Sciatic nerve (tissue), 2 donors: ENCODE data around the gene RPIA. TPM values are rescaled to one million over a fixed set of nuclear protein-coding genes. Genes with fewer than 3 reads are reported as not detected.
"Not testable (repeated sequence)": the region's sequence is repeated elsewhere in the genome, so short reads cannot be mapped to it uniquely, and the experiment has no call there.

Source experiments
- ATAC-seq: fragments of 200-7000 bp; cut with Tn5 transposase; one replicate; pipeline ENCODE4 v1.9.1; 2020; ENCODE audit warnings: mild to moderate bottlenecking, moderate library complexity
- DNase-seq: peaks from one replicate; pipeline ENCODE4 v3.0.0-alpha.2; 2020; ENCODE audit warnings: low spot score
- intact Hi-C: fragments of 100-400 bp; cut with DNase I; formaldehyde crosslinking; loops from one replicate; pipeline ENCODE4 v1.14.2; 2022
- total RNA-seq: library from RNA; stranded (reverse); fragmentation: NEBNext Ultra II Directional; extraction: Animal tissue kit (Norgen Biotek cat#: 25700); gene quantifications from one replicate; pipeline ENCODE4 v1.2.1, GENCODE V29; 2021
- donor health status: DM: no; HTN: no; CAD: no.
- donor health status: DM: no; HTN: no; CAD: no.

Gene RPIA
- total RNA-seq, 1 donor from 2014 or later = 12.3 TPM

DNA sequence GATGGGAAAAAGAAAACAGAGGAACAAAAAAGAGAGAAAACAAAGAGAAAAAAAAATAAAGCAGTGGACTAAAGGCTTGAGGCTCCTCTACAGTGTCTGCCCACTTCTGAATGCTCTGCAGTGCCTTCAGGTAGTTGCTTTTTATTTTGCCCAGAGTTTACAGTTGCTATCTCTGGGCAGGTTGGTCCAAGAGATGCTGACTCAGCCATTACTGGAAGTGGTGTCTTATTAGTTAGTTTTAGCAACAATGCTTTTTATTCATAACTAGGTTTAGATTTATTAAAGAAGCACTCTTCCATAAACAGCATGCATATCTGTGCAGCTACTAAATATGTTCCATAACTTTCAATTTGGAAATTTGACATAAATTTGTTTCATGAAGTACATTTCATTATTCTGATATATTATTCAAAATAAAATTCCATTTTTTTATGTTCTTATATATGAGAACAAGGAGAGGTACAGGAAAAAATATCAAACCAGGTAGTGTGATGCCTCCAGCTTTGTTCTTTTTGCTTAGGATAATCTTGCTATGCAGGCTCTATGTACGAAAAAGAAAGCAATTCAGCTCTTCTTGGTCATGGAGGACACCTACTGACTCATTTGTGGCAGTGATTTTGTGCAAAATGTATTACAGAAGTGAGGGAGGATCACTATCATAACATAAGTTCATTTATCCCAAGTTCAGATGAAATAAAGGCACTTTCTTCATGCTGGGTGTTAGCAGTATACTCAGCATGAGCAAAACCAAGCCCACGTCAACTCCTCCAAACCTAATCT, 69.5 kb downstream of the RPIA start:
- intact Hi-C loops = no loop called here
- ATAC-seq (no peak), DNase-seq (no peak)

DNA sequence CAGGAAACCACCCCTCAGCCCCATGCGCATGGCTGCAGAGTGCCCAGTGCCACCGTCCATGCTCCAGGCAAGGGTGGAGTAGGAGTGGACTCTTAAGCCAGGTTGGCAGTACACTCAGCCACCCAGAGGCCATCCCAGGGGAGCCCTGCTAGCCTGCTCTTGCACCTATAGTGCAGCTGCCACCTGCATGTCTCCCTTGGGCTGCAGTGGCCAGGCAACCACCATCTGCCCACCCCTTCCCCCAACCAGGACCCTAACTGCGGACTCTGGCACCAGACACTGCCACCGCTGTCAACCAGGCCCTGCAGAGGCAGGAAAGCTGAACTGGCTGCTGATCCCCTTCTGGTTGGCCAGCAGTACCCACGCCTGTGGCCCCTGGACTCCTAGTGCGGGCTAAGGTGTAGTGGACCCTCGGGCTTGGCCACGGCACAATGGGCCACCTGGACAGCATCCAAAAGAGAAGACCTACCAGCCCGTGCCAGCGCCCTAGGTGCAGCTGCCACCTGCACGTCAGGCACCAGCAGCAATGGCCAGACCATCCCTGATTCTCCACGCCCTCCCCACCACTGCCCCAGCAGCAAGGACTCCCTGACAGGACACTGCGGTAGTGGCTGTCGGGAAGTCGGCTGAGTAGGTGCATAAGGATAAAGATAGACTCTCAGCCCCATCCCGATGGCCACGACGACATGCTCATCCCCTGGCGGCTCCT, 72.8 kb downstream of the RPIA start:
- intact Hi-C loops = no loop called here
- no peak for ATAC-seq
- DNase-seq = no peak

DNA sequence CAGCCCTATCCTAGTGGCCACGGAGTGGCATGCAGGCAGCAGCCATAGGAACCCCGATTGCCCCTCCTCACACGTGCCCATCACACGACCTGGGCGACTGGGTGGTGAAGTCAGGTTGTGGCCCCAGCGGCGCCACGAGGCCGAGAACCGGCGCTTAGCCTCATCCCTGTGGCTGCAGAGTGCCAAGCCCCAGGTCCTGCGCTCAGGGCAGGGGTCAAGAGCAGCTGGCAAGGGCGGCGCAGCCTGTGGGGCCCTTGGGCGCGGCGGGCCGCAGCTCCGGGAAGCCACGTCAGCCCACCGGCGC, 73.3 kb downstream of the RPIA start:
- intact Hi-C loops = no loop called here
- ATAC-seq = no peak

DNA sequence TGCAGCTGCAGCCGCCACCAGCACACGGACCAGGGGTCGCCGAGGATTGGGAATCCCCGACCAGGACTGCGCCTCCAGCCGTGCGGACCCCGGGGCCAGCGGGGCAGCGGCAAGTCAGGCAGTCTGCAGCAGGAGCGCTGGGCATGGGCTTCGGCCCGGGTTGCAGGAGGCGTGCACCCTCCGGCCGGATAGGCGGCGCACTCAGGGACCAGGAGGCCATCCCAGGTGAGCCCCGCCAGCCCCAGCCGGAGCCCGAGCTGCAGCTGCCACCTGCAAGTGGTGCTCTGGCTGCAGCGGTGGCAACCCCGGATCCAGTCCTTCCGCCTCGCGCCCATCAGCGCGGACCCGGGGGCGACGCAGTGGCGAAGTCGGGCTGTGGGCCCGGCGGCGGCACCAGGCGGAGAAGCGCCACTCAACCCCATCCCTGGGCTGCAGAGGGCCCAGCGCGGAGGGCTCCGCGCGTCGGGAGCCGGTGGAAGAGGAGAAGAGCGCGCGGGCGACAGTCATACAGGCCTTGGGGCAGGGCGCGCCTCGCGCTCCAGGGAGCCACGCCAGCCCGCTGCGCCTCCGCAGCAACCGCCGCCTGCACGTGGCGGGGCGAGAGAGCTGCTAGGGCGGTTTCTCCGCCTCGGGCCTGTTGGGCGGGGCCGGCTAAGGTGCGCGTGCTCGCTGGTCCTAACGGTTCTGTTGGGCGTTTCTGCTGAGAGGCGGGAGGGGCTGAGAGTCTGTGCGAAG, 73.8 kb downstream of the RPIA start:
- intact Hi-C loops = no loop called here
- ATAC-seq (no peak), DNase-seq (no peak)

More for the DNA sequence above, 73.3 kb downstream of the RPIA start:
- no peak for DNase-seq

DNA sequence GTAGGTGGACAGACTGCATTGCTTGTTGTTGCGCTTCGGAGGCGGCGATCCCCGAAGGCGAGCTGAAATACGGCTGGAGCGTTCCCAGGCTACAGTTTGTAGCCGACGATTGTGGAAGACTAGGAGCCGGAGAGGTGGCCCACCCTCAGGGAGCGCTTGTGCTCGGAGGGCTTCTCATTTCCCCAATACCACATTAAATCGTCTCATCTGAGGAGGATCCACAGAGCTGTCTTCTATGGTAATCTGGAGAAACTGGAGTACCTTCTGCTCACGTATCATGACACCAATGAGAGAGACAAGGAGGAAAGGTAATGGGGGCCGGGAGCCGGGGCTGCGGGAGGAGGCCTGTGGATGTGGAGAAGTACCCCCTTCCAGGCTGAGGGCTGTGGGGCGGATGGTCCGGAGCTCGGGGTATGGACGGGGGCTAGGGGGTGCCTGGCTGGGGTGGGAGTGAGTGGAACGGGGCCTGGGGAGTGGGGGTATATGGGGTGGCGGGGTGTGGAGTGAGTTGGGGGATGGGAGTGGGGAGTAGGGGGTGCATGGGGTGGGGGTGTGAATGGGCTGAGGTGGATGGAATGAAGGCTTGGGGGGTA, 74.5 kb downstream of the RPIA start:
- DNase-seq, intact Hi-C loops, ATAC-seq: not testable (repeated sequence)

DNA sequence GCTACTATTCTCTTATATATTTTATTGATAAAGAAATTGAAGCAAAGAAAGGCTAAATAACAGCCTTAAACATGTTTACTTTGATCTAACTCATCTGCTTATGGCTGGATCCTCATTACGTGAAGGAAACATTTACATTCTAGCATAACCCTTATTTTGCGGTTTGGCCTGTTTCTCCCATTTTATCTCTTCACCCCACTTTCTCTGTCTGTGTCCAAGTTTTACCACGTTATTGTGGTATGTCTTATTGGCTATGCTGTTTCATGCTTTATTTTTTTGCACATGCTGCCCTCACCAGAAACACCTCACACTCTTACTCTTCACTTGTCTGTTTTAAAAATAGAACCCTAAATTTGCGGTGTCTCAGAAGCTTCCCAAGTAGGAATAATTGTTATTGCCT, 78.5 kb downstream of the RPIA start:
- ATAC-seq (no peak), DNase-seq (no peak)
- intact Hi-C loops = no loop called here

DNA sequence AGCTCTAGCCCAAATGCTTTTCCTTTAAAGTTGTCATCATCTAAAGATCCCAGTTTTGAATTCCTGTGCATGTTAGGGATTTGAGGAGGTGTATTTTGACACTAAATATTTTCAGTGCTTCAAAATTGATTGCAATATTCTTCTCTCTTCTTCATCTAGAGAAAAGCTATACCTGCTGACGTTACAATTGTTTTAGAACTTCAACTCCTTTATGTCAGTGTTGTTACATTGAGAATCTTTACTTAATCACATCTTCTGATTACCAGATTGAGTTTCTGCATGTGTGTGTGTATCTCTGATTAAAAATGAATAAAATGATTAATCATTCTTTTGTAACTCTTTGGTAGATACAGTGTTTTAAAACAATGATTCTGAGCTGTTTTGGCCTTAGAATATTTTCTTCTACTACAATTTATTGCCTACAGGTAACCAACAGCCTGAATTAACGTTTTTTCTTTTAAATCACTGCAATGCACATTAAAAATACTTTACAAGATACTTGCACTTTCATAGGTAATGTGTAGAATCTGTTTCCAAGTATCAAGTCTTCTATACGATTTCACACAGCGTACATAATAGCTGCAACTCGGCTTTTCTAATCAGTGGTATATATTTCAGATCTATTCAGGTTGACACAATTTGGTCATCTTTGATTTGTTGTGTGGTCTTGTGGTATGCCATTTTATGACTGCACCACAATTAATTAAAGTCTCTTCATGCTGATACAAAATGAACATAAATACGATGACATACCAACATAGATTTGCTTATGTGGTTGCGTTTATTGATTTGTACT, 82.0 kb downstream of the RPIA start:
- peak; percentile 30 for ATAC-seq
- intact Hi-C loops, DNase-seq: not testable (repeated sequence)

DNA sequence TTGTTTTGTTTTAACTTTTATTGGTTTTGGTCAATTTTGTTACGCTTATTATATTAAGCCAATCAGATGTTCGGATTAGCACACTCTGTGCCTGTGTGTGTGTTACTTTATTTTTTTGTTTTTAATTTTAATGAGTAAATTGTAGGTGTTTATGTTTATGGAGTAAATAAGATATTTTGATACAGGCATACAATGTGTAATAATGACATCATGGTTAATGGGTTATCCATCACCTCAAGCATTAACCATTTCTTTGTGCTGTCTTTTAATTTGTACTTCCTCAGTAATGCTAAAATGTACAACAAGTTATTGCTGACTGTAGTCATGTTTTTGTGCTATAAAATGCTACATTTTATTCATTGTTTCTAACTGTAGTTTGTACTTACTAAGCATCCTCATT, 97.7 kb downstream of the RPIA start:
- intact Hi-C loops, ATAC-seq, DNase-seq: not testable (repeated sequence)

DNA sequence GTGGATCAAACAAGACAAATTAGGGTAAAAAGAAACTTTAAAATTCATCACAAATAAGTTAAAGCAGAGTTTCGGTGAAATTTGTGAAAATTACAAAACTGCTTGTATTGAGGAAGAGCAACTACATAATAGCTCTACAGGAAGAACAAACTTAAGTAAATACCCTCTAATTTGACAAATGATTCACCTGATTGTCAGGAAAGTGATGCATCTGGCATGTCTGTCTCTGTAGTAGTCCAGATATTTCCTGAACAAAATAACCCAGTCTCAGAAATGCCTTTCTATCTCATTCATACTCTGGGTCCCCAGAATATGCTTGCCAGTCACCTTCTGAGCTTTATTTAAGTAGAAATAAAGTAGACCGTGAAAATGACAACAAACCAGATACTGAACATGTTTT, 104.5 kb downstream of the RPIA start:
- intact Hi-C loops, ATAC-seq, DNase-seq: not testable (repeated sequence)

DNA sequence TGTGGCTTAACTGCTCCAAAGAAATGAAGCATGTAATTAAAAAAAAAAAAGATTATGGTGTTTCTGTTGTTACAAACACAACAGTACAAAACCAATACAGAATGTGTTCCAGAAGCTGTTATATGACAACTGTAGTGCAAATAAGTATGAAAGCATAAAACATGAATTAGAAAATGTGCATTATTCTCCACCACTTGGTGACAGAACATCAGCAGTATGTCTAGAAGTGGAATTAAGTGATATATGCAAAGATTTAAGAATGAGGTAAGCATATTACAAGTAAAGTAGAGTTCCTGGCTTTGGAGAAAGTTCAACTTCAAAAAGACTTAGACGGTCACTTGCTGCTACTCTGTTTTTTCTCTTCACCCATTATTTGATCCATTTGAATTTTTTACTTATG, 105.0 kb downstream of the RPIA start:
- ATAC-seq, intact Hi-C loops, DNase-seq: not testable (repeated sequence)

DNA sequence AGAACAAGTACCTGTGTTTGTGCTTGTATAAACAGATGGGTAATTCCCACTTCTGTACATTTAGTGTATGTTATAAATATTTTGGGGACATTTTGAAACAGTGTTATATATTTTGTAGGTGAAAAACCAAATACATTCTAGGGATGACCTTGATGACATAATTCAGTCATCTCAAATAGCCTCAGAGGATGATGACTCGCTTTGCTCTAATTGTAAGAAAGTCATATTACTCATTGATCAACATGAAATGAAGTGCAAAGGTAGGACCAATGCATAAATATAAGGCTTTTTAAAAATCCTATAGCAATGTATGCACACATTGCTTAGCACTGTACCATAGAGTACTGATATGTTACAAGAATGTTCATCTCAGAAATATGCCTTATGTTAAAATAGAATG, 105.7 kb downstream of the RPIA start:
- DNase-seq, intact Hi-C loops, ATAC-seq: not testable (repeated sequence)

Other genes starting within 250 kb of the RPIA start
- not detected for gene FOXI3, start 239.0 kb upstream of the RPIA start, total RNA-seq
- gene EIF2AK3, start 64.2 kb upstream of the RPIA start, total RNA-seq = 31.4 TPM